Smooth muscle cell (in vitro differentiated cells): ENCODE measurements around the gene NOTCH4. TPM values are rescaled to one million over a fixed set of nuclear protein-coding genes. Genes with fewer than 3 reads are reported as not detected.

Experiments
- DNase-seq: peaks from one replicate; lab custom pipeline; 2025; ENCODE audit not compliant: unreplicated experiment; lab: John Stamatoyannopoulos, UW
- H2AFZ ChIP-seq: fragments of 200-600 bp; sonication (generic); 2 replicates; pipeline ENCODE4 v1.6.0; 2016; ENCODE audit warnings: antibody characterized with exemption, low read depth, mild to moderate bottlenecking
- H3F3A ChIP-seq: fragments of 200-600 bp; sonication (generic); 2 replicates; pipeline ENCODE4 v1.6.0; 2017; ENCODE audit warnings: antibody characterized with exemption, low read depth
- H3K27ac ChIP-seq: fragments of 200-600 bp; sonication (generic); 2 replicates; pipeline ENCODE4 v1.5.1; 2016; ENCODE audit warnings: low read depth, mild to moderate bottlenecking
- H3K27me3 ChIP-seq: fragments of 200-600 bp; sonication (generic); 2 replicates; pipeline ENCODE4 v1.6.1; 2016; ENCODE audit warnings: low read depth, mild to moderate bottlenecking
- H3K36me3 ChIP-seq: fragments of 200-600 bp; sonication (generic); 2 replicates; pipeline ENCODE4 v1.5.1; 2016; ENCODE audit warnings: low read depth
- H3K4me1 ChIP-seq: fragments of 200-600 bp; sonication (generic); 2 replicates; pipeline ENCODE4 v1.5.1; 2016; ENCODE audit warnings: low read depth
- H3K4me2 ChIP-seq: fragments of 200-600 bp; sonication (generic); 2 replicates; pipeline ENCODE4 v1.6.0; 2016; ENCODE audit warnings: mild to moderate bottlenecking
- H3K4me3 ChIP-seq: fragments of 200-600 bp; sonication (generic); 2 replicates; pipeline ENCODE4 v1.5.1; 2016; ENCODE audit warnings: mild to moderate bottlenecking
- H3K79me2 ChIP-seq: fragments of 200-600 bp; sonication (generic); 2 replicates; pipeline ENCODE4 v1.6.0; 2016; ENCODE audit warnings: low read depth, mild to moderate bottlenecking
- H3K9ac ChIP-seq: fragments of 200-600 bp; sonication (generic); 2 replicates; pipeline ENCODE4 v1.6.0; 2016; ENCODE audit warnings: low read depth
- H3K9me3 ChIP-seq: fragments of 200-600 bp; sonication (generic); replicated peaks from 2 replicates; pipeline ENCODE4 v1.5.1; 2016; ENCODE audit warnings: low read depth
- H4K20me1 ChIP-seq: fragments of 200-600 bp; sonication (generic); 2 replicates; pipeline ENCODE4 v1.6.0; 2016; ENCODE audit warnings: low read depth
- CTCF ChIP-seq: fragments of 200-600 bp; sonication (generic); IDR thresholded peaks from 2 replicates; pipeline ENCODE4 v1.5.1; 2017; ENCODE audit warnings: borderline replicate concordance, mild to moderate bottlenecking, antibody characterized with exemption; ENCODE audit not compliant: insufficient read depth, poor library complexity, severe bottlenecking
- WGBS: methylation state at CpG from one replicate; pipeline ENCODE4 v1.1.7; 2016; ENCODE audit warnings: low lambda C conversion rate; 5-methylcytosine and 5-hydroxymethylcytosine counted together
- polyA plus RNA-seq: library from polyadenylated mRNA; unstranded; fragments of >200 nt; fragmentation: Nextera tagmentation; extraction: Ambion mirVana; gene quantifications from 2 replicates; pipeline ENCODE4 v1.2.1, GENCODE V29; 2016
- total RNA-seq: library from RNA; depleted of rRNA; stranded (reverse); fragments of >200 nt; gene quantifications from 2 replicates; pipeline ENCODE4 v1.2.3, GENCODE V29; 2014

Gene NOTCH4
- total and polyA plus RNA-seq, 2 experiments from 2014 or later: 0.54 to 1.6 TPM

- Histone ChIP-seq H3K4me2 (no peak overlapping the region), H3K79me2 (peaks cover 11% of the 10 kb centered on the region), H3K9me3 (no peaks in the 10 kb centered on the region), H3K9ac (no peak overlapping the region), H3K27me3 (no peaks in the 10 kb centered on the region), H3K4me3 (no peak overlapping the region), H3K36me3 (no peaks in the 10 kb centered on the region), H4K20me1 (no peaks in the 10 kb centered on the region), H3F3A (peaks cover 11% of the 10 kb centered on the region), H3K27ac (no peak overlapping the region), H3K4me1 (peaks cover 3% of the 10 kb centered on the region), H2AFZ (no peak overlapping the region)
- 96% methylated on average over 10 of the region's 10 CpGs for WGBS
- DNase-seq: no peak
- TF ChIP-seq CTCF: no peak
Measured at GRCh38 chr6:32181915-32182529, 41.8 kb downstream of the NOTCH4 start.

- H3K36me3 ChIP-seq: no peaks in the 10 kb centered on the region
- H3K4me1 ChIP-seq: peaks cover 9% of the 10 kb centered on the region
- H3K27me3 ChIP-seq: no peaks in the 10 kb centered on the region
- H3K9me3 ChIP-seq: no peaks in the 10 kb centered on the region
- peaks cover 11% of the 10 kb centered on the region for H3K79me2 ChIP-seq
- TF ChIP-seq CTCF: no peak
- H3K27ac ChIP-seq: no peak overlapping the region
- H4K20me1 ChIP-seq: no peaks in the 10 kb centered on the region
- whole genome bisulfite sequencing: 96% methylated on average over 15 of the region's 15 CpGs
- no peak overlapping the region for H3K4me2 ChIP-seq
- DNase-seq: no peak
- no peak overlapping the region for H3K9ac ChIP-seq
- H2AFZ ChIP-seq: no peak overlapping the region
- H3K4me3 ChIP-seq: no peak overlapping the region
- peaks cover 9% of the 10 kb centered on the region for H3F3A ChIP-seq
Measured at GRCh38 chr6:32181148-32181702, 42.6 kb downstream of the NOTCH4 start.

- no peak overlapping the region for H3K27ac ChIP-seq
- no peak for TF ChIP-seq CTCF
- no peak for DNase-seq
- no peak overlapping the region for H3K4me2 ChIP-seq
- H3K27me3 ChIP-seq: no peaks in the 10 kb centered on the region
- H2AFZ ChIP-seq: no peak overlapping the region
- H3K4me3 ChIP-seq: no peak overlapping the region
- no peaks in the 10 kb centered on the region for H4K20me1 ChIP-seq
- H3K79me2 ChIP-seq: peaks cover 22% of the 10 kb centered on the region
- WGBS: 92% methylated on average over 10 of the region's 10 CpGs
- H3K4me1 ChIP-seq: peaks cover 10% of the 10 kb centered on the region
- H3K9me3 ChIP-seq: no peaks in the 10 kb centered on the region
- no peaks in the 10 kb centered on the region for H3K36me3 ChIP-seq
- H3F3A ChIP-seq: peaks cover 9% of the 10 kb centered on the region
- no peak overlapping the region for H3K9ac ChIP-seq
Measured at GRCh38 chr6:32179766-32180405, 44.0 kb downstream of the NOTCH4 start.
